ENCODE results near the gene BCL6B. TPM values are rescaled to one million over a fixed set of nuclear protein-coding genes. Genes with fewer than 3 reads are reported as not detected.

Gene BCL6B
- total and polyA plus RNA-seq, 2 of the 4 experiments (the other 2 are of a cell fraction), result not detected

DNA sequence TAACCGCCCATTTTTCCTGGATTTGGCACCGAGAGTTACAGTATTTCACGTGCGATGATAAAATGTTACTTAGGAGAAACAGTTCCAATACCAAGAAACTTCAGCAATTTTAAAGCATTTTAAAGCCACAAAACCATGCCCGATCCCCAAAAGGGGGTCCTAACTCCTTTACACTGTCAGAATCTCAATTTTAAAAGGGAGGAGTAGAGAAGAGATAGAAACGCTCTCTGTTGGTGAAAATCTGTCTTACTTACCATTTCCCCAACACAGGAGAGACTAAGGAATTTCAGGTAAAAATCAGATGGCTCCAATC is 11.0 kb upstream of the BCL6B start:
- in situ Hi-C loops (cut with MboI; ENCODE audit: low sequenced_read_pairs), result loop anchor here (10.0 kb wide), 1 partner anchor 347 kb away; no protein-coding TSS in a partner anchor
- peak overlapping the region; percentile 97 for H3K27ac ChIP-seq (ENCODE audit: insufficient read depth, low read length)
- H3K9ac ChIP-seq (ENCODE audit: low read depth, low read length), result peak overlapping the region; percentile 99
- no peaks in the 10 kb centered on the region for H3K27me3 ChIP-seq (ENCODE audit: control insufficient read depth, insufficient read depth, low read length)
- ChIA-PET POLR2A (ENCODE audit: unreplicated experiment) (no interaction called here), CTCF (no interaction called here)
- dilution Hi-C loops (cut with HindIII; ENCODE audit: low sequenced_read_pairs, unreplicated experiment), result no loop called here
- BruUV-seq (replicated peaks), result TSS peak; percentile 90
- peak overlapping the region; percentile 100 for H3K56ac ChIP-seq (ENCODE audit: extremely low read depth, insufficient read depth, low read length)
- no peak overlapping the region; the same call in 1 of the 2 replicates for H4K91ac ChIP-seq (ENCODE audit: insufficient read depth, low read depth, low read length)
- peak overlapping the region; percentile 90 for H3K4me2 ChIP-seq (ENCODE audit: low read depth, low read length)
- DNase-seq, result no peak
- H2BK120ac ChIP-seq (ENCODE audit: low read depth, low read length), result peak overlapping the region; percentile 100; the same call in 1 of the 2 replicates
- H3K79me1 ChIP-seq (ENCODE audit: low read depth in 1 of 2, low read length in 2 of 2), result peaks cover 26 to 78% of the 10 kb centered on the region in 2 experiments
- H3K4ac ChIP-seq (ENCODE audit: low read depth, low read length), result peak overlapping the region; percentile 100; the same call in 1 of the 2 replicates
- H3K23ac ChIP-seq (ENCODE audit: low read depth, low read length), result peak overlapping the region; percentile 94
- H4K20me1 ChIP-seq (ENCODE audit: insufficient read depth, low read length), result peaks cover 6% of the 10 kb centered on the region
- peak overlapping the region; percentile 72 for H3K4me3 ChIP-seq (ENCODE audit: insufficient read depth, low read depth, low read length)
- H3K36me3 ChIP-seq (ENCODE audit: control insufficient read depth, insufficient read depth, low read length), result peaks cover 6% of the 10 kb centered on the region; the same call in 1 of the 2 replicates
- peak overlapping the region; percentile 98 for H2BK5ac ChIP-seq (ENCODE audit: low read depth, low read length, poor library complexity, severe bottlenecking)
- ATAC-seq (ENCODE audit: low read depth), result no peak
- peaks cover 3% of the 10 kb centered on the region; the same call in 1 of the 2 replicates for H3K4me1 ChIP-seq (ENCODE audit: control insufficient read depth, insufficient read depth, low read length)
- intact Hi-C loops (cut with micrococcal nuclease), result no loop called here
- peak overlapping the region; percentile 100 for H2AFZ ChIP-seq (replicated peaks; ENCODE audit: low read length, poor library complexity)
- TF ChIP-seq POLR2A (IDR thresholded peaks at IDR 0.05; ENCODE audit: low read depth, low read length), result no peak
- TF ChIP-seq, protein P1, sequence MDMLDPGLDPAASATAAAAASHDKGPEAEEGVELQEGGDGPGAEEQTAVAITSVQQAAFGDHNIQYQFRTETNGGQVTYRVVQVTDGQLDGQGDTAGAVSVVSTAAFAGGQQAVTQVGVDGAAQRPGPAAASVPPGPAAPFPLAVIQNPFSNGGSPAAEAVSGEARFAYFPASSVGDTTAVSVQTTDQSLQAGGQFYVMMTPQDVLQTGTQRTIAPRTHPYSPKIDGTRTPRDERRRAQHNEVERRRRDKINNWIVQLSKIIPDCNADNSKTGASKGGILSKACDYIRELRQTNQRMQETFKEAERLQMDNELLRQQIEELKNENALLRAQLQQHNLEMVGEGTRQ (IDR thresholded peaks at IDR 0.05; ENCODE audit: low read depth, low read length), result no peak
- no peak for TF ChIP-seq CEBPB (IDR thresholded peaks at IDR 0.05; ENCODE audit: low read depth, low read length)
- TF ChIP-seq SMC3 (IDR thresholded peaks at IDR 0.05; ENCODE audit: low read depth, low read length), result no peak
- no peak for TF ChIP-seq MXI1 (IDR thresholded peaks at IDR 0.05; ENCODE audit: borderline replicate concordance, low read depth, low read length)
- TF ChIP-seq, protein P2, sequence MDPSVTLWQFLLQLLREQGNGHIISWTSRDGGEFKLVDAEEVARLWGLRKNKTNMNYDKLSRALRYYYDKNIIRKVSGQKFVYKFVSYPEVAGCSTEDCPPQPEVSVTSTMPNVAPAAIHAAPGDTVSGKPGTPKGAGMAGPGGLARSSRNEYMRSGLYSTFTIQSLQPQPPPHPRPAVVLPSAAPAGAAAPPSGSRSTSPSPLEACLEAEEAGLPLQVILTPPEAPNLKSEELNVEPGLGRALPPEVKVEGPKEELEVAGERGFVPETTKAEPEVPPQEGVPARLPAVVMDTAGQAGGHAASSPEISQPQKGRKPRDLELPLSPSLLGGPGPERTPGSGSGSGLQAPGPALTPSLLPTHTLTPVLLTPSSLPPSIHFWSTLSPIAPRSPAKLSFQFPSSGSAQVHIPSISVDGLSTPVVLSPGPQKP (IDR thresholded peaks at IDR 0.05; ENCODE audit: borderline replicate concordance, low read depth, low read length), result no peak
- TF ChIP-seq MAFK (IDR thresholded peaks at IDR 0.05; ENCODE audit: low read depth, low read length), result no peak
- TF ChIP-seq CHD1 (IDR thresholded peaks at IDR 0.05; ENCODE audit: low read depth, low read length), result no peak
- TF ChIP-seq FOS (IDR thresholded peaks at IDR 0.05; ENCODE audit: low read depth, low read length), result no peak
- TF ChIP-seq RAD21 (IDR thresholded peaks at IDR 0.05; ENCODE audit: low read length), result no peak
- TF ChIP-seq RCOR1 (IDR thresholded peaks at IDR 0.05; ENCODE audit: insufficient replicate concordance, low read length), result no peak
- TF ChIP-seq, protein P3, sequence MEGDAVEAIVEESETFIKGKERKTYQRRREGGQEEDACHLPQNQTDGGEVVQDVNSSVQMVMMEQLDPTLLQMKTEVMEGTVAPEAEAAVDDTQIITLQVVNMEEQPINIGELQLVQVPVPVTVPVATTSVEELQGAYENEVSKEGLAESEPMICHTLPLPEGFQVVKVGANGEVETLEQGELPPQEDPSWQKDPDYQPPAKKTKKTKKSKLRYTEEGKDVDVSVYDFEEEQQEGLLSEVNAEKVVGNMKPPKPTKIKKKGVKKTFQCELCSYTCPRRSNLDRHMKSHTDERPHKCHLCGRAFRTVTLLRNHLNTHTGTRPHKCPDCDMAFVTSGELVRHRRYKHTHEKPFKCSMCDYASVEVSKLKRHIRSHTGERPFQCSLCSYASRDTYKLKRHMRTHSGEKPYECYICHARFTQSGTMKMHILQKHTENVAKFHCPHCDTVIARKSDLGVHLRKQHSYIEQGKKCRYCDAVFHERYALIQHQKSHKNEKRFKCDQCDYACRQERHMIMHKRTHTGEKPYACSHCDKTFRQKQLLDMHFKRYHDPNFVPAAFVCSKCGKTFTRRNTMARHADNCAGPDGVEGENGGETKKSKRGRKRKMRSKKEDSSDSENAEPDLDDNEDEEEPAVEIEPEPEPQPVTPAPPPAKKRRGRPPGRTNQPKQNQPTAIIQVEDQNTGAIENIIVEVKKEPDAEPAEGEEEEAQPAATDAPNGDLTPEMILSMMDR (conservative IDR thresholded peaks at IDR 0.05; ENCODE audit: low read depth, low read length), result no peak
- no peak for TF ChIP-seq BHLHE40 (IDR thresholded peaks at IDR 0.05; ENCODE audit: low read depth, low read length)
- no CpG with 5 or more reads among the region's 6 CpGs for WGBS, 2 experiments (ENCODE audit: extremely low coverage in 2 of 2, insufficient read length in 1 of 2)
- no peak overlapping the region for H2BK15ac ChIP-seq (ENCODE audit: low read depth, low read length)
- H2AK9ac ChIP-seq (replicated peaks; ENCODE audit: low read depth, low read length, poor library complexity), result peak overlapping the region; percentile 98
- peak overlapping the region; percentile 49 to 100 for H4K8ac ChIP-seq (ENCODE audit: low read depth in 2 of 2, low read length in 2 of 2)
- no peak overlapping the region for H2BK20ac ChIP-seq (ENCODE audit: low read depth, low read length)
- H3K9me3 ChIP-seq (ENCODE audit: control insufficient read depth, insufficient read depth, low read length), result no peaks in the 10 kb centered on the region
- H2AK5ac ChIP-seq (ENCODE audit: low read depth, low read length), result peak overlapping the region; percentile 80; the same call in 1 of the 2 replicates
- H3K18ac ChIP-seq (ENCODE audit: low read depth, low read length), result no peak overlapping the region
- H4K5ac ChIP-seq (ENCODE audit: low read depth, low read length), result peak overlapping the region; percentile 46; the same call in 1 of the 2 replicates
- no peaks in the 10 kb centered on the region for H3K9me1 ChIP-seq (ENCODE audit: insufficient read depth, low read length)
- peak overlapping the region; percentile 100; the same call in 1 of the 2 replicates for H3K14ac ChIP-seq (replicated peaks; ENCODE audit: low read depth, low read length)
